Measurements from ENCODE around the gene BMPER. TPM values are rescaled to one million over a fixed set of nuclear protein-coding genes. Genes with fewer than 3 reads are reported as not detected.

The BMPER gene
- total RNA-seq, 2 experiments from 2014 or later = not detected

- no peaks in the 10 kb centered on the region for H3K36me3 Mint-ChIP-seq (ENCODE audit: low read depth)
- H3K27me3 Mint-ChIP-seq = no peaks in the 10 kb centered on the region
- ChIA-PET POLR2A (no interaction called here), CTCF (no interaction called here)
- Histone ChIP-seq H3K4me1 (ENCODE audit: insufficient read depth, low read length) (no peaks in the 10 kb centered on the region), H3K9me3 (ENCODE audit: control insufficient read depth in 1 of 2, insufficient read depth in 1 of 2, low read length in 2 of 2) (peaks cover 0 to 23% of the 10 kb centered on the region in 2 experiments), H3K36me3 (ENCODE audit: insufficient read depth, low read length) (no peaks in the 10 kb centered on the region), H3K4me3 (ENCODE audit: low read length) (no peak overlapping the region), H3K27me3 (ENCODE audit: control insufficient read depth in 1 of 2, insufficient read depth in 2 of 2, low read length in 2 of 2) (no peaks in the 10 kb centered on the region), H3K27ac (ENCODE audit: low read depth in 1 of 2, low read length in 2 of 2) (no peak overlapping the region)
- DNase-seq = no peak
- H3K4me3 Mint-ChIP-seq = no peak overlapping the region
- no peak for ATAC-seq (ENCODE audit: poor library complexity)
- intact Hi-C loops (cut with DNase I, micrococcal nuclease) = no loop called here
- TF ChIP-seq, protein P1, sequence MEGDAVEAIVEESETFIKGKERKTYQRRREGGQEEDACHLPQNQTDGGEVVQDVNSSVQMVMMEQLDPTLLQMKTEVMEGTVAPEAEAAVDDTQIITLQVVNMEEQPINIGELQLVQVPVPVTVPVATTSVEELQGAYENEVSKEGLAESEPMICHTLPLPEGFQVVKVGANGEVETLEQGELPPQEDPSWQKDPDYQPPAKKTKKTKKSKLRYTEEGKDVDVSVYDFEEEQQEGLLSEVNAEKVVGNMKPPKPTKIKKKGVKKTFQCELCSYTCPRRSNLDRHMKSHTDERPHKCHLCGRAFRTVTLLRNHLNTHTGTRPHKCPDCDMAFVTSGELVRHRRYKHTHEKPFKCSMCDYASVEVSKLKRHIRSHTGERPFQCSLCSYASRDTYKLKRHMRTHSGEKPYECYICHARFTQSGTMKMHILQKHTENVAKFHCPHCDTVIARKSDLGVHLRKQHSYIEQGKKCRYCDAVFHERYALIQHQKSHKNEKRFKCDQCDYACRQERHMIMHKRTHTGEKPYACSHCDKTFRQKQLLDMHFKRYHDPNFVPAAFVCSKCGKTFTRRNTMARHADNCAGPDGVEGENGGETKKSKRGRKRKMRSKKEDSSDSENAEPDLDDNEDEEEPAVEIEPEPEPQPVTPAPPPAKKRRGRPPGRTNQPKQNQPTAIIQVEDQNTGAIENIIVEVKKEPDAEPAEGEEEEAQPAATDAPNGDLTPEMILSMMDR (IDR thresholded peaks at IDR 0.05) = no peak
- H3K9me3 Mint-ChIP-seq = peaks cover 4% of the 10 kb centered on the region
- H3K4me1 Mint-ChIP-seq (ENCODE audit: low read depth) = no peaks in the 10 kb centered on the region
- no peak overlapping the region for H3K27ac Mint-ChIP-seq
These were observed 257.3 kb downstream of the BMPER start for GRCh38 chr7:34162677-34163076.

DNA sequence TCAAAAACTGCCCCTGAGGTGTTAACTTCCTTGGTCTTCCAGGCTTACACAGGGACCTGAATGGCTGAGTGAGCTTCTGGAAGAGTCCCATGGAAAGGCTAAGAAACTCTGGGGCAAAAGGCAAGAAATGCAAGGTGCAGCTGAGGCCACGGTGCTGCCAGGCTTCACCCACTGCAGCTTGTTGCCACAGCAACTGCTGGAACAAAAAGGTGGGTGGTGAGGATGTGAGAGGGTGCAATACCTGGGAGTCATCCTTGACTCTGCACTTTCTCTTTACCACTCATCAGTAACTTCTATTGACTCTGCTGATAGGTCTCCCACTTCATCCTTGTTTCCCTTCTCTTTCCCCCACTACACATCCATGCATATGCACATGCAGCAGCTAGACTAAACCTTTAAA, 258.6 kb downstream of the BMPER start:
- DNase-seq = no peak
- POLR2A ChIA-PET = no interaction called here
- H3K4me3 ChIP-seq (ENCODE audit: low read length) = no peak overlapping the region
- no peak for ATAC-seq (ENCODE audit: poor library complexity)
- CTCF ChIA-PET = no interaction called here
- Mint-ChIP-seq H3K4me1 (ENCODE audit: low read depth) (no peaks in the 10 kb centered on the region), H3K36me3 (ENCODE audit: low read depth) (no peaks in the 10 kb centered on the region), H3K4me3 (no peak overlapping the region), H3K27ac (no peak overlapping the region), H3K9me3 (peaks cover 4% of the 10 kb centered on the region), H3K27me3 (no peaks in the 10 kb centered on the region)
- no peaks in the 10 kb centered on the region for H3K27me3 ChIP-seq (ENCODE audit: control insufficient read depth in 1 of 2, insufficient read depth in 2 of 2, low read length in 2 of 2)
- H3K27ac ChIP-seq (ENCODE audit: low read depth in 1 of 2, low read length in 2 of 2) = no peak overlapping the region
- TF ChIP-seq, protein P1 (IDR thresholded peaks at IDR 0.05) = no peak
- H3K9me3 ChIP-seq (ENCODE audit: control insufficient read depth in 1 of 2, insufficient read depth in 1 of 2, low read length in 2 of 2) = peaks cover 0 to 20% of the 10 kb centered on the region in 2 experiments
- H3K36me3 ChIP-seq (ENCODE audit: insufficient read depth, low read length) = no peaks in the 10 kb centered on the region
- no peaks in the 10 kb centered on the region for H3K4me1 ChIP-seq (ENCODE audit: insufficient read depth, low read length)
- intact Hi-C loops (cut with DNase I, micrococcal nuclease) = no loop called here

DNA sequence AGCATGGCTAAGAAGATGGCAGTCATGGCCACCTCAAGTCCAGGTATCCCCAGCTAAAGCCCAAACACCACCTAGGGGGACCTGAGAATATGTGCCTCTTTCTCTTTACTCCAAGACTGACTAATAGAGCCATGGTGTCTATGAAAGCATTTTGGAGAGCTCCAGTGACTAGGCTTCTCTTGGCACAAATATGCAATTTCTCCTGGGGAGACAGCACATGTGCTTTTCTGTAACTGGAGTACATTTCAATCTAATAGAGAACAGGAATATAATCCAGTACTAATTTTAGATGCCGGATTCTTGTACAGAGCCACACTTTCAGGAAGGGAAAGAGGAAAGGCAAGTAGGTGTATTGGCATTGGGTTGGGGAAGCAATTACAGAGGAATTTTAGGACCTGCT, 260.1 kb downstream of the BMPER start:
- Histone ChIP-seq H3K36me3 (ENCODE audit: insufficient read depth, low read length) (no peaks in the 10 kb centered on the region), H3K4me3 (ENCODE audit: low read length) (no peak overlapping the region), H3K4me1 (ENCODE audit: insufficient read depth, low read length) (no peaks in the 10 kb centered on the region), H3K27ac (ENCODE audit: low read depth in 1 of 2, low read length in 2 of 2) (no peak overlapping the region), H3K9me3 (ENCODE audit: control insufficient read depth in 1 of 2, insufficient read depth in 1 of 2, low read length in 2 of 2) (peaks cover 0 to 18% of the 10 kb centered on the region in 2 experiments), H3K27me3 (ENCODE audit: control insufficient read depth in 1 of 2, insufficient read depth in 2 of 2, low read length in 2 of 2) (no peaks in the 10 kb centered on the region)
- H3K36me3 Mint-ChIP-seq (ENCODE audit: low read depth) = no peaks in the 10 kb centered on the region
- intact Hi-C loops (cut with DNase I, micrococcal nuclease) = no loop called here
- H3K4me1 Mint-ChIP-seq (ENCODE audit: low read depth) = no peaks in the 10 kb centered on the region
- DNase-seq (no peak), ATAC-seq (ENCODE audit: poor library complexity) (no peak)
- H3K27ac Mint-ChIP-seq = no peak overlapping the region
- no peak overlapping the region for H3K4me3 Mint-ChIP-seq
- no peaks in the 10 kb centered on the region for H3K27me3 Mint-ChIP-seq
- CTCF ChIA-PET = no interaction called here
- TF ChIP-seq, protein P1 (IDR thresholded peaks at IDR 0.05) = no peak
- H3K9me3 Mint-ChIP-seq = peaks cover 4% of the 10 kb centered on the region
- POLR2A ChIA-PET = no interaction called here
